Activated naive CD8-positive, alpha-beta T cell treated with anti-CD3 and anti-CD28 coated beads, Interleukin-2, amount 50 U/mL, for 24 hours (primary cell): ENCODE data around the gene EIF1AY.
"Not testable (repeated sequence)": the region's sequence is repeated elsewhere in the genome, so short reads cannot be mapped to it uniquely, and the experiment has no call there.

Experiments used
- ATAC-seq: fragments of 150-1000 bp; cut with Tn5 transposase; one replicate; pipeline ENCODE4 v1.10.0; 2021
- DNase-seq: peaks from one replicate; pipeline ENCODE4 v3.0.0; 2021
- H3K27ac Mint-ChIP-seq: one replicate; pipeline ENCODE4 v1.8.0; 2021; ENCODE audit warnings: mild to moderate bottlenecking, mixed read lengths
- H3K27me3 Mint-ChIP-seq: one replicate; pipeline ENCODE4 v1.8.0; 2021; ENCODE audit warnings: mixed read lengths
- H3K36me3 Mint-ChIP-seq: one replicate; pipeline ENCODE4 v1.8.0; 2021; ENCODE audit warnings: low read depth, mixed read lengths
- H3K4me1 Mint-ChIP-seq: one replicate; pipeline ENCODE4 v1.8.0; 2021; ENCODE audit warnings: mixed read lengths
- H3K4me3 Mint-ChIP-seq: one replicate; pipeline ENCODE4 v1.8.0; 2021; ENCODE audit warnings: mild to moderate bottlenecking, moderate library complexity, mixed read lengths
- H3K9me3 Mint-ChIP-seq: one replicate; pipeline ENCODE4 v1.8.0; 2021; ENCODE audit warnings: mixed read lengths

Gene EIF1AY, protein sequence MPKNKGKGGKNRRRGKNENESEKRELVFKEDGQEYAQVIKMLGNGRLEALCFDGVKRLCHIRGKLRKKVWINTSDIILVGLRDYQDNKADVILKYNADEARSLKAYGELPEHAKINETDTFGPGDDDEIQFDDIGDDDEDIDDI

DNA sequence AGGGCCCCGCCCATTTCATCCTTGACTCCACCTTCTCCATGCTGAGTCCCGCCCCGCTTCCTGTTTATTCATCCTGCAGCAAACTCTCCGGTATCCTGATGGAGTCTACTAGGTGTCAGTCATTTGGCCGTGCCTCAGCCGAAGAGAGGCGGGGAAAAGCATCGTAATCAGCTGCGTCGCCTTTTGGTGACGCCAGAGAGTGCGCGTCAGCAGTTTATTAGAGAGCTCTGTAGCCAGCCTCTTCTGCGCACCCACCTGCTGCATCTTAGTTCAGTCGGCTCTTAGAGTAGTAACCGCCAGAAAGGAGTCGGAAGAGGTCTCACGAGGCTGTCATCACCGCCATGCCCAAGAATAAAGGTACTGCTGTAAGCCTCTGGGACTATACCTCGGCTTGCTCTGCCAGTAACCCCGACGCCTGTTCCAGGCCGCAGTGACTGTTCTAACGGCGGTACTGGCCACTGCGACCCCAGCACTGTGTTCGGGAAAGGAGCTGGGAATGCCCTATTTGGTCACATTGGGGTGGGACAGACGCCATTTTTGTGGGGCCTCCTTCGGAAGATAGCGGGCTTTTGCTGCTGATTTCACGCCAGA, at the start of gene EIF1AY:
Gene EIF1AY, plus strand, starts transcription at position 246 of the 591 bp plus-strand sequence. Its CDS starts 96 bp downstream, at position 342.
- DNase-seq, result peak; percentile 81
- H3K36me3 Mint-ChIP-seq, result peaks cover 9% of the 10 kb centered on the region
- H3K27ac Mint-ChIP-seq, result peak within 1 kb of the TSS; percentile 93
- no peaks in the 10 kb centered on the region for H3K9me3 Mint-ChIP-seq
- H3K4me3 Mint-ChIP-seq, result peak within 1 kb of the TSS; percentile 90
- peaks cover 38% of the 10 kb centered on the region for H3K4me1 Mint-ChIP-seq
- ATAC-seq, result peak; percentile 96
- H3K27me3 Mint-ChIP-seq, result no peaks in the 10 kb centered on the region

DNA sequence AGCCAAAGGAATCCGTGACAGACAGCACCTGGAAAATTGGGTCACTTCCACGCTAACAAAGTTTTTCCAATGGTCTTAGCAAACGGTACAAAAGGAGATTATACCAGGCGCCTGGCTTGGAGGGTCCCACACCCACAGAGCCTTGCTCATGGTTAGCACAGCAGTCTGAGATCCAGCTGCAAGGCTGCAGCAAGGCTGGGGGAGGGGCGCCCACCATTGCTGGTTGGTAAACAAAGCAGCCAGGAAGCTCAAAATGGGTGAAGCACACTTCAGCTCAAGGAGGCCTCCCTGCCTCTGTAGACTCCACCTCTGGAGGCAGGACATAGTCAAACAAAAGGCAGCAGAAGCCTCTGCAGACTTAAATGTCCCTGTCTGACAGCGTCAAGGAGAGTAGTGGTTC, 47.1 kb upstream of the EIF1AY start:
- ATAC-seq (no peak), DNase-seq (no peak)
- Mint-ChIP-seq H3K36me3 (no peaks in the 10 kb centered on the region), H3K9me3 (peaks cover 4% of the 10 kb centered on the region), H3K27ac (no peak overlapping the region), H3K4me1 (peaks cover 6% of the 10 kb centered on the region), H3K4me3 (no peak overlapping the region), H3K27me3 (no peaks in the 10 kb centered on the region)

DNA sequence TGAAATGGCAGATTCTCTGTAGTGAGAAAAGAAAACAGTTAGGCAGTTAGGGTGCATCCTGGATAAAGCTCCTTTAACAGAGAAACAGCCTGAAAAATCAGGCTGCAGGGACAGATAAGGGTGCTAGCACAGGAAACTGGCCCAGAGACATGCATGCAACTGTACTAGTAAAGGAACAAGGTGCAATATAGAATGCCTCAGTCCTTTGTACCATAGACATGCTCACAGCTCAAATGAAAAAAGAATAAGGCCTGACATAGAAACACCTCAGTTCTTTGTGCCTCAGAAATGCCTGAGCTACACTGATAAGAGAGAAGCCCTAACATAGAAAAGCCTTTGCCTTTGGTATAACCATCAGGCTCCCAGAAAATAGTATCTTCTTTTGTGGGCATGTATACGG, 37.4 kb upstream of the EIF1AY start:
- H3K4me1 Mint-ChIP-seq, result peaks cover 22% of the 10 kb centered on the region
- H3K4me3 Mint-ChIP-seq, result no peak overlapping the region
- H3K9me3 Mint-ChIP-seq, result no peaks in the 10 kb centered on the region
- DNase-seq (no peak), ATAC-seq (no peak)
- H3K27ac Mint-ChIP-seq, result no peak overlapping the region
- H3K36me3 Mint-ChIP-seq, result no peaks in the 10 kb centered on the region
- no peaks in the 10 kb centered on the region for H3K27me3 Mint-ChIP-seq

DNA sequence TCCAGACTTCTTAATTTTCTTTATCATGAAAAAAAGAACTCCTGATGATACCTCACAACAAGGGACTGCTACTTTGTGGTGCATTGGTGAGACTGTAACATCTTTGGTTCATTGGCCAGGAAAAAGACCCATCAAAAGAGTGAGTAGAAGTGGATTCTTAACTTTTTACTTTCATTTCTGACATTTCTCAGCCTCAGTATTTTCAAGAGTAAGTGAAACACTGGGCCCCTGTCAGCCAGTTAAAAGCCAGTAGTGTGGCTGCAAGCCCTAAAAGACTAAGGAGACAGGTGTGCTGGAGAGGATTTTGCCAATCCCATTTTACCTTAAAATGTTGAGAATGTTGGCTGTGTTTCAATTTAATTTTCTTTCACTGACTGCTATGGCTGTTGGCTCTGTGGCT, 36.6 kb upstream of the EIF1AY start:
- peaks cover 22% of the 10 kb centered on the region for H3K4me1 Mint-ChIP-seq

DNA sequence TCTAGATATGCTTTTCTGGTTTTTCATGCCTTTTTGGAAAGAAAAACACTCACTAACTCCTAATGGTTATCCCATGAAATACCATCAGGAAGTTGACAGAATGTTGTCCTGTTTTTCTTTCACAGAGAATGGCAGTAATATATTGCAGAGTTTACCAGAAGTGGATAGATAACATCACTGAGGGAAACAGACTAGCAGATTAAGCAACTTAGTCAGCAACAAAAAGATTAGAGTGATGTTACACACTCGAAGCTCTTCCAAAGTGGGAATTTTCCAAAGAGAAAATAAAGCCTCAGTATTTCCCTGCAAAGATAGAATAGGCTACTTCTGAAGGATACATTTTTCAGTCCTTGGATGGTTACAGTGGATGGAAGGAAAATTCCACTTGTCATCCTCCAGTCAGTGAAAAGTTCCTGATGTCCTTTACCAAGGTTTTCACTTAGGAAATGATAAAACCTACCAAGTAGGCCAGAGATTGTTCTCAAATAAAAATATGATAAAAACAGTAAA, 31.1 kb upstream of the EIF1AY start:
- no peak for ATAC-seq
- no peak overlapping the region for H3K27ac Mint-ChIP-seq
- no peaks in the 10 kb centered on the region for H3K36me3 Mint-ChIP-seq
- H3K27me3 Mint-ChIP-seq, result no peaks in the 10 kb centered on the region
- DNase-seq, result no peak
- no peaks in the 10 kb centered on the region for H3K9me3 Mint-ChIP-seq
- peaks cover 8% of the 10 kb centered on the region for H3K4me1 Mint-ChIP-seq
- no peak overlapping the region for H3K4me3 Mint-ChIP-seq

More for the DNA sequence above, 36.6 kb upstream of the EIF1AY start:
- Mint-ChIP-seq H3K27me3 (no peaks in the 10 kb centered on the region), H3K9me3 (no peaks in the 10 kb centered on the region), H3K27ac (no peak overlapping the region), H3K4me3 (no peak overlapping the region), H3K36me3 (no peaks in the 10 kb centered on the region)
- ATAC-seq, result no peak
- no peak for DNase-seq

DNA sequence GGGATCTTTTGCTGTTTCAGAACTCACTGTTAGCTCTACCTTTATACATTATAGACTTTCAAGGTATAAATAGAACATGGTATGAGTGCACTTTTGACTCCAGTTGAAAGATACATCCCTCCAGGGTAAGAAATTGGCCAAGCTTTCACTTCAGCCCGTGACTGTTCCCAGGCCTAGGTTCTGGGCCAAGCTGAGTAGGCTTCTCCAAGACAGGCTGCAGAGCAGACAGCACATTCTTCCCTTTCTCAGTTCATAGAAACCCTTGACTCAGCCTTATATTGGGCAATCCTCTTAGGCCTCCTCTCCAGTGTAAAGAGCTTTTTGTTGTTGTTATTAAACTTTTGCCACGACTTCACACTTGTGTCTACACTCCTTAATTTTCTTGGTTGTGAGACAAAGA, 29.5 kb upstream of the EIF1AY start:
- H3K27ac Mint-ChIP-seq, result no peak overlapping the region
- no peak for DNase-seq

DNA sequence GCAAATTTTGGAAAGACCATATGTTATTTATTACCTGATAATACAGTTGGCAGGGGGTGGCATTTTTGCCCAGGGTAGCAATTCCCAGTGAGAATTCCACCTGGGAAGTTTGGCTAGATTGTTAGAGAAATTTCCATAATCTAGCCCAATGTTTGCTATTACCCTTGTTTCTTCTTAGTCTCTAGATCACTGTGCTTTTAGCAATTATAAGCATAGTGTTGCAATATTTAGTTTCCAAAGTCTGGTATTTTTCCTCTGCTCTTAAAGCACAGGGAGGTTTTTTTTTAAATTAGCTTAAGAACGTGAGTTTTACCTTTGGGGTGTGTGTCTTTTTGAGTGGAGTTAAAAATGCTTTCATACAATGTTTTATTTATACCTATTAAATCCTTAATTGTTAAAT, 26.3 kb upstream of the EIF1AY start:
- Mint-ChIP-seq H3K36me3 (no peaks in the 10 kb centered on the region), H3K4me1 (no peaks in the 10 kb centered on the region), H3K4me3 (no peak overlapping the region), H3K9me3 (no peaks in the 10 kb centered on the region), H3K27me3 (no peaks in the 10 kb centered on the region), H3K27ac (no peak overlapping the region)
- ATAC-seq (no peak), DNase-seq (no peak)

More for the DNA sequence above, 29.5 kb upstream of the EIF1AY start:
- no peak overlapping the region for H3K4me3 Mint-ChIP-seq
- no peaks in the 10 kb centered on the region for H3K36me3 Mint-ChIP-seq
- no peaks in the 10 kb centered on the region for H3K4me1 Mint-ChIP-seq
- ATAC-seq, result no peak
- no peaks in the 10 kb centered on the region for H3K9me3 Mint-ChIP-seq
- no peaks in the 10 kb centered on the region for H3K27me3 Mint-ChIP-seq

DNA sequence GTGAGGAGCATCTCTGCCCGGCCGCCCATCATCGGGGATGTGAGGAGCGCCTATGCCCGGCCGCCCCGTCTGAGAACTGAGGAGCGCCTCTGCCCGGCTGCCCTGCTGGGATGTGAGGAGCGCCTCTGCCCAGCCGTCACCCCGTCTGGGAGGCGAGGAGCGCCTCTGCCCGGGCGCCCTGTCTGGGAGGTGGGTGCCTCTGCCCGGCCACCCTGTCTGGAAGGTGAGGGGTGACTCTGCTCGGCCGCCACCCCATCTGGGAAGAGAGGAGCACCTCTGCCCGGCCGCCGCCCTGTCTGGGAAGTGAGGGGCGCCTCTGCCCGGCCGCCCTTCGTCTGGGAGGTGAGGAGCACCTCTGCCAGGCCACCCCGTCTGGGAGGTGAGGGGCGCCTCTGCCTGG, 23.7 kb upstream of the EIF1AY start:
- no peaks in the 10 kb centered on the region for H3K36me3 Mint-ChIP-seq
- no peaks in the 10 kb centered on the region for H3K9me3 Mint-ChIP-seq
- no peaks in the 10 kb centered on the region for H3K27me3 Mint-ChIP-seq
- no peak overlapping the region for H3K4me3 Mint-ChIP-seq
- ATAC-seq (no peak), DNase-seq (no peak)
- H3K4me1 Mint-ChIP-seq, result no peaks in the 10 kb centered on the region
- no peak overlapping the region for H3K27ac Mint-ChIP-seq

DNA sequence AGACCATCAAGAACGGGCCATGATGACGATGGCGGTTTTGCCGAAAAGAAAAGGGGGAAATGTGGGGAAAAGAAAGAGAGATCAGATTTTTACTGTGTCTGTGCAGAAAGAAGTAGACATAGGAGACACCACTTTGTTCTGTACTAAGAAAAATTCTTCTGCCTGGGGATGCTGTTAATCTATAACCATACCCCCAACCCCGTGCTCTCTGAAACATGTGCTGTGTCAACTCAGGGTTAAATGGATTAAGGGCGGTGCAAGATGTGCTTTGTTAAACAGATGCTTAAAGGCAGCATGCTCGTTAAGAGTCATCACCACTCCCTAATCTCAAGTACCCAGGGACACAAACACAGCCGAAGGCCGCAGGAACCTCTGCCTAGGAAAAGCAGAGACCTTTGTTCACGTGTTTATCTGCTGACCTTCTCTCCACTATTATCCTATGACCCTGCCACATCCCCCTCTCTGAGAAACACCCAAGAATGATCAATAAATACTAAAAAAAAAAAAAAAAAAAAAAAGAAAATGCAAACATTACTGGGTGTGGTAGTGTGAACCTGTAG, 22.7 kb upstream of the EIF1AY start:
- H3K9me3 Mint-ChIP-seq, H3K4me1 Mint-ChIP-seq, H3K27ac Mint-ChIP-seq, H3K4me3 Mint-ChIP-seq, H3K36me3 Mint-ChIP-seq, DNase-seq, ATAC-seq, H3K27me3 Mint-ChIP-seq: not testable (repeated sequence)

DNA sequence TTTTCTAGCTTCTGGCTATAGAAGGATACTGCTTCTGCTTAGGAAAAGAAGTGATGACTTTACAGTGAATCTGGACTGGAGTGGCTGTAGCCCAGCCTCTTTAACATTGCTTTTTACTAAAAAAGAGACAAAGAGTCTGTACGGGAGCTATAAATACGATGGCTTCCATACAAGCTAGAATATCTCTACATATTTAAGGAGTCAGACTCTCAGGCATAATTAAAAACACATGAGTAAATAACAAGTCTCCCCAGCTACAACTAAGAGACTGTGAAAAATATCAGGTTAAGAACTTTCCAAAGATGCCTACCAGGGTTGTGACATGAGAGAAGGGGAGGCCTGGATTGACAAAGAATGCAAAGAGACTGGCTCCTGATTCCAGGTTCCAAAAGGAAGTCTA, 19.8 kb upstream of the EIF1AY start:
- no peak for DNase-seq
- H3K4me1 Mint-ChIP-seq, result no peaks in the 10 kb centered on the region
- ATAC-seq, result no peak
- no peak overlapping the region for H3K27ac Mint-ChIP-seq
- H3K27me3 Mint-ChIP-seq, result no peaks in the 10 kb centered on the region
- no peaks in the 10 kb centered on the region for H3K9me3 Mint-ChIP-seq
- no peaks in the 10 kb centered on the region for H3K36me3 Mint-ChIP-seq
- H3K4me3 Mint-ChIP-seq, result no peak overlapping the region

DNA sequence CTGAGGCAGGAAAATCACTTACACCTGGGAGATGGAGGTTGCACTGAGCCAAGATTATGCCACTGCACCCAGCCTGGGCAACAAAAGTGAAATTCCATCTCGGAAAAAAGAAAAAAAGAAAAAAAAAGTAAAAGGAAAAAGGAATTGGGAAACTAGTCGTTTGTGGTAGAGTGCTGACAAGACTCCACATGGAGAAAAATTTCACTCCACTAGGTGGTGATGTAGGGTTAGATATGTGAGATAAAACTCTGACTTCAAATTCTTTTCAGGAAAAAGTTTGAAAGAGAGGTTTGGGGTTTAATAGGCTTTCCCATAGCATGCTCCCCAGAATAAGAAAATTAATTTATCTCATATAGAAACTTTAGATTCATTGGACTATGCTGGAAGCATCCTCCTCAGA, 16.9 kb upstream of the EIF1AY start:
- H3K36me3 Mint-ChIP-seq, result no peaks in the 10 kb centered on the region
- no peak overlapping the region for H3K27ac Mint-ChIP-seq
- no peak for DNase-seq
- H3K9me3 Mint-ChIP-seq, result no peaks in the 10 kb centered on the region
- no peak overlapping the region for H3K4me3 Mint-ChIP-seq
- no peaks in the 10 kb centered on the region for H3K27me3 Mint-ChIP-seq
- H3K4me1 Mint-ChIP-seq, result no peaks in the 10 kb centered on the region
- ATAC-seq, result no peak

DNA sequence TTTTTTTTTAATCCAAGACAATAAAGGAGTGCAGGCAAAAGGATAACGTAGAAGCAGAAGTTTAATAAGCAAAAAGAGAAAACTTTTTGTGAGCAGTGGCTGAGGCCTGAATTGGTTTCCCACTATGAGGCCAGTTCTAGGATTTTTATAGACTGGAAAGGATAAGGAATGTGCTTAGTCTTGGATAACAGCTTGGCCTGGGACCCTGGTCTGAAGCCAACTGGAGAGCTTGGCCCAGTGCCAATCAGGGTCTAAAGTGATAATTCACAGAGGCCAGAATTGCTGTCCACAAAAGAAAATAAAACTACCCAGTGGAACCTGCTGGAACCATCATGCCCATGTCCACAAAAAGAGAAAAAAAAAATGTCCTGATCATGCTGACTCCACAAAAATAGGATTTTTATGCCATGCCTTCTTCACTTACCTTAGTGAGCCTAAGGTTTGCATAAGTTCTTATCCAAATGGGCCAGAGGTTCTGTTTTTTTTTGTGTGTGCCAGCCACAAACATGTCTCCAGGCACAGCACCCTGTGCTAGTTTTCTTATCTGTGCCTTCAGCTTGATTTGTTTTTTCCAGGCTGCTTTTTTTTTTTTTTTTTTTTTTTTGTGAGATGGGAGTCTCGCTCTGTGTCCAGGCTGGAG, 15.6 kb upstream of the EIF1AY start:
- no peaks in the 10 kb centered on the region for H3K4me1 Mint-ChIP-seq
- H3K4me3 Mint-ChIP-seq, result no peak overlapping the region
- no peak for ATAC-seq
- no peak overlapping the region for H3K27ac Mint-ChIP-seq
- no peaks in the 10 kb centered on the region for H3K27me3 Mint-ChIP-seq
- no peak for DNase-seq
- H3K9me3 Mint-ChIP-seq, result no peaks in the 10 kb centered on the region
- H3K36me3 Mint-ChIP-seq, result no peaks in the 10 kb centered on the region

DNA sequence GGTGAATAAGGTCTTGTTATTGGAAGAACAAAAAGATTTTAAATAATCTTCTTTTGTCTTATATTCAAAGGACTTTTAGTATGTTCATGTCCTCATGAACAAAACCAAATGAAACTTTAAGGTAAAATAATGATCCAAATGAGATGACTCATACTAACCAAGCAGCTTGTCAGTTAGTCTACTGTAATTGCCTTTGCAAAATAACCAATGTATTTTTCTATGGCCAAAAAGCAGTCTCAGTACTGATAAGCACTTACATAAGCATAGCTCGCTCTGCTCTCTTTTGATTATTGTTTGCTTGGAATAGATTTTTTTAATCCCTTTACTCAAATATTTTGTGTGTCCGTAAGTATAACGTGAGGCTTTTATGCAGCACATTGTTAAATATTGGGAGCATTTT, 4.3 kb upstream of the EIF1AY start:
- H3K27me3 Mint-ChIP-seq, result no peaks in the 10 kb centered on the region
- ATAC-seq (no peak), DNase-seq (no peak)
- peaks cover 4% of the 10 kb centered on the region for H3K36me3 Mint-ChIP-seq
- H3K4me3 Mint-ChIP-seq, result no peak overlapping the region
- H3K27ac Mint-ChIP-seq, result no peak overlapping the region
- H3K9me3 Mint-ChIP-seq, result no peaks in the 10 kb centered on the region
- peaks cover 22% of the 10 kb centered on the region for H3K4me1 Mint-ChIP-seq

DNA sequence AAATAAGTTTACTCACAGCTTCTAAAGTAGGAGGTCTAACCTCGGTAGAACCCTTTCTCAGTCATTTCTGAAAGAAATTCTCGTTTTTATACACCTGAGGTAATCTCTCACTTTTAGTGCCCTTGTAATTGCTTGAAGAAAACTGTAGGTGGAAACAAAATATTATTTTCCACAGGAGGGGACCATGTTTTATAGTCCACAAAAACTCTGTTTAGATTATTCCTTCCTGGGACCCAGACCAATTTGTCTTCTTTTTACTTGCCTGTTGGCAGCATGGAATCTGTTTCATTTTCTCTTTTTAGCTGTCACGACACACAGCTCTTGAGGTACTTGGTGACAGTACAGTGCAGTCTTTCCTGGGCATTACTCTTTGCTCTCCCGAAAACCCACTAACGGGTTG, 930 bp downstream of the EIF1AY start:
- Mint-ChIP-seq H3K4me3 (peak overlapping the region; percentile 90), H3K27me3 (no peaks in the 10 kb centered on the region), H3K36me3 (peaks cover 9% of the 10 kb centered on the region), H3K27ac (peak overlapping the region; percentile 93), H3K4me1 (peaks cover 37% of the 10 kb centered on the region), H3K9me3 (no peaks in the 10 kb centered on the region)
- DNase-seq (no peak), ATAC-seq (no peak)

DNA sequence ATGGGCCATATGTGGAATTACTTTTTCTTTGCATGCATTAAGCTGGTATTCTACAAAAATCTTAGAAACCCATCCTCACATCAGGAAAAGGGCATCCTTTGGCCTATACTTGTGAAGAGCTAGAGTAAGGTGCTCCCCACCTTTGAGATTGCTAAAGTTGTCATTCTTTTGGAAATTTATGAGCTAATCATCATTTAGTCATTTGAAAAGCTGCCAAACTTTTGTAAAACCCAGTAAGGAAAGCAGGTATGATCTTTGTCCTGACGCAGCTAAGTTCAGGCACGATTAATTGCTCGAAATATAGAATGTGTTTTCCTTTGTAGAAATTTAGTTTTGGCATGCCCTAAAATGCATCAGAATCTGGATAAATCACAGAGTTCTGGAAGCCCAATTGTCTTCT, 2.6 kb downstream of the EIF1AY start:
- H3K27me3 Mint-ChIP-seq, result no peaks in the 10 kb centered on the region
- ATAC-seq (no peak), DNase-seq (no peak)
- H3K27ac Mint-ChIP-seq, result peak overlapping the region; percentile 73
- peaks cover 15% of the 10 kb centered on the region for H3K36me3 Mint-ChIP-seq
- H3K9me3 Mint-ChIP-seq, result no peaks in the 10 kb centered on the region
- peaks cover 34% of the 10 kb centered on the region for H3K4me1 Mint-ChIP-seq
- H3K4me3 Mint-ChIP-seq, result peak overlapping the region; percentile 59
